Loucy (cell line): ENCODE measurements around the gene CILP.

Experiments used
- EZH2phosphoT487 ChIP-seq: fragments of 200-600 bp; IDR thresholded peaks from 2 replicates; pipeline ENCODE4 v1.6.1; 2018; ENCODE audit warnings: antibody characterized with exemption, mild to moderate bottlenecking, moderate library complexity, borderline replicate concordance
- TF ChIP-seq, protein P1 (sequence below): fragments of 200-600 bp; sonication (generic); conservative IDR thresholded peaks from 2 replicates; pipeline ENCODE4 v1.5.1; 2014; ENCODE audit warnings: mild to moderate bottlenecking, antibody characterized with exemption, low read length

DNA sequence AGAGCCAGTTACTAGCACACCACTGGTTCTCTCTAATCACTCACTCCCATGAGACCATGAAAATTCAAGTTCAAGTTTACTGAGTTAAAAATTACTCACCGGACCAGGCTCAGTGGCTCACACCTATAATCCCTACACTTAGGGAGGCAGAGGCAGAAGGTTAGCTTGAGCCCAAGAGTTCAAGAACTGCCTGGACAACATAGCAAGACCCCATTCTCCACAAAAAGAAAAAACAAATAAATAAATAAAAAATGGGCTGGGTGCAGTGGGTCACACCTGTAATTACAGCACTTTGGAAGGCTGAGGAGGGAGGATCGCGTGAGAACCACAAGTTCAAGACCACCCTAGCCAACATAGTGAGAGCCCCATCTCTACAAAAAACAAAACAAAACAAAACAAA, 21.2 kb upstream of the CILP start:
- TF ChIP-seq, protein P1, sequence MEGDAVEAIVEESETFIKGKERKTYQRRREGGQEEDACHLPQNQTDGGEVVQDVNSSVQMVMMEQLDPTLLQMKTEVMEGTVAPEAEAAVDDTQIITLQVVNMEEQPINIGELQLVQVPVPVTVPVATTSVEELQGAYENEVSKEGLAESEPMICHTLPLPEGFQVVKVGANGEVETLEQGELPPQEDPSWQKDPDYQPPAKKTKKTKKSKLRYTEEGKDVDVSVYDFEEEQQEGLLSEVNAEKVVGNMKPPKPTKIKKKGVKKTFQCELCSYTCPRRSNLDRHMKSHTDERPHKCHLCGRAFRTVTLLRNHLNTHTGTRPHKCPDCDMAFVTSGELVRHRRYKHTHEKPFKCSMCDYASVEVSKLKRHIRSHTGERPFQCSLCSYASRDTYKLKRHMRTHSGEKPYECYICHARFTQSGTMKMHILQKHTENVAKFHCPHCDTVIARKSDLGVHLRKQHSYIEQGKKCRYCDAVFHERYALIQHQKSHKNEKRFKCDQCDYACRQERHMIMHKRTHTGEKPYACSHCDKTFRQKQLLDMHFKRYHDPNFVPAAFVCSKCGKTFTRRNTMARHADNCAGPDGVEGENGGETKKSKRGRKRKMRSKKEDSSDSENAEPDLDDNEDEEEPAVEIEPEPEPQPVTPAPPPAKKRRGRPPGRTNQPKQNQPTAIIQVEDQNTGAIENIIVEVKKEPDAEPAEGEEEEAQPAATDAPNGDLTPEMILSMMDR = no peak
- TF ChIP-seq EZH2phosphoT487 = no peak
